DND-41 (cell line): ENCODE results near the gene ZNF273.

ENCODE experiments used
- EZH2 ChIP-seq: IDR thresholded peaks from 3 replicates; pipeline ENCODE4 v1.6.1; 2012; ENCODE audit warnings: borderline replicate concordance, low read depth, mild to moderate bottlenecking, moderate library complexity, low read length, inconsistent platforms; ENCODE audit not compliant: severe bottlenecking
- TF ChIP-seq, protein P1 (sequence below): IDR thresholded peaks from 2 replicates; pipeline ENCODE4 v1.5.1; 2012; ENCODE audit warnings: borderline replicate concordance, low read length, moderate library complexity, mild to moderate bottlenecking; ENCODE audit not compliant: poor library complexity, severe bottlenecking; ENCODE audit errors: extremely low read depth

DNA sequence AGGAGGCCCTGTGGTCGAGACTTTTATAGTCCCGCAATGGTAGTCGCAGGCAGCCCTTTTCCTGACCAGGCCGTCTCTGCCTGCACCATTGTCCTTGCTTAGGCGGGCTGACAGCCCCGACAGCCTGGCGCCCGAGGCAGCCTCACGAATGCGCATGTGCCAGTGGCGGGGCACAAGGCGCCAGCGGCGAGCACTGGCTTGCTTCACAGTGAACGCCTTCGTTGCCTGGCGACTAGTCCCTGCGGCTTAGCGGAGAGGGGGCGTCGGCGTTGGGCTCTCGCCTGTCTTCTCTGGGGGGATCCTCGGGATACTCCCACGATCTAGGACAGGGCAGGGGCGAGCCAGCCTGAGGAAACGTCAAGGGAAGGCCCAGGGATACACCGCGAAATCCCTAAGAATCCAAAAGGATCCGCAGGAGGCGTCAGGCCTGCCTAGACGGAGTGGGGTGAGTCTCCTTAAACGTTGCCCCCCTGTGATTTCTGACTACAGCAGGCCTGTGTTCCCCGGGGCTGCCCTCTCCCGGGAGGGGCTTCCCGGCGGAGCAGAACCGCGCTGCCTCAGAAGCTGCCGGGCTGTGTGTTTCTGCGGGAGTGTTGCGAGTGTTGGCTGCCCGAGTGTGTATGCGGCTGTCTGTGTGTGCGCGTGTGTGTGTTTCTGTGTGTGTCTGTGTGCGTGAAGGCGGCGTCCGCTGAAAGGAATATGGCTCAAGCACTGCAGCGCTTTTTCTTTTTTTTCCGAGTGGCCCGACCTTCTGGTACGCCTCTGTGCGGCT, 20.5 kb upstream of the ZNF273 start:
- TF ChIP-seq, protein P1, sequence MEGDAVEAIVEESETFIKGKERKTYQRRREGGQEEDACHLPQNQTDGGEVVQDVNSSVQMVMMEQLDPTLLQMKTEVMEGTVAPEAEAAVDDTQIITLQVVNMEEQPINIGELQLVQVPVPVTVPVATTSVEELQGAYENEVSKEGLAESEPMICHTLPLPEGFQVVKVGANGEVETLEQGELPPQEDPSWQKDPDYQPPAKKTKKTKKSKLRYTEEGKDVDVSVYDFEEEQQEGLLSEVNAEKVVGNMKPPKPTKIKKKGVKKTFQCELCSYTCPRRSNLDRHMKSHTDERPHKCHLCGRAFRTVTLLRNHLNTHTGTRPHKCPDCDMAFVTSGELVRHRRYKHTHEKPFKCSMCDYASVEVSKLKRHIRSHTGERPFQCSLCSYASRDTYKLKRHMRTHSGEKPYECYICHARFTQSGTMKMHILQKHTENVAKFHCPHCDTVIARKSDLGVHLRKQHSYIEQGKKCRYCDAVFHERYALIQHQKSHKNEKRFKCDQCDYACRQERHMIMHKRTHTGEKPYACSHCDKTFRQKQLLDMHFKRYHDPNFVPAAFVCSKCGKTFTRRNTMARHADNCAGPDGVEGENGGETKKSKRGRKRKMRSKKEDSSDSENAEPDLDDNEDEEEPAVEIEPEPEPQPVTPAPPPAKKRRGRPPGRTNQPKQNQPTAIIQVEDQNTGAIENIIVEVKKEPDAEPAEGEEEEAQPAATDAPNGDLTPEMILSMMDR = no peak
- no peak for TF ChIP-seq EZH2
